Hepatocyte (in vitro differentiated cells): Measurements from ENCODE around the gene XRCC6.
"Not testable (repeated sequence)": the region's sequence is repeated elsewhere in the genome, so short reads cannot be mapped to it uniquely, and the experiment has no call there.

ENCODE experiments used
- CTCF ChIP-seq: fragments of 200-600 bp; sonication (generic); IDR thresholded peaks from 2 replicates; pipeline ENCODE4 v1.5.1; 2016; ENCODE audit warnings: antibody characterized with exemption, mild to moderate bottlenecking; ENCODE audit not compliant: poor library complexity
- EZH2 ChIP-seq: fragments of 200-600 bp; sonication (generic); IDR thresholded peaks from 2 replicates; pipeline ENCODE4 v1.6.1; 2016; ENCODE audit warnings: antibody characterized with exemption, mild to moderate bottlenecking, borderline replicate concordance
- EZH2phosphoT487 ChIP-seq: fragments of 200-600 bp; sonication (generic); IDR thresholded peaks from one replicate; pipeline ENCODE4 v1.6.1; 2018; ENCODE audit warnings: antibody characterized with exemption, mild to moderate bottlenecking, low read depth, moderate library complexity; ENCODE audit not compliant: unreplicated experiment, severe bottlenecking

- not testable (repeated sequence) for TF ChIP-seq CTCF, EZH2phosphoT487, EZH2
Observed at GRCh38 chr22:41663594-41663993, 42.5 kb downstream of the XRCC6 start.
